Gastrocnemius medialis (tissue), 4 donors: Measurements from ENCODE around the gene OPN4.

ENCODE experiments used
- CTCF ChIP-seq, 5 experiments: fragments of 450-650 bp in 3 of 5; fragments of 200-600 bp in 2 of 5; sonication (generic) in 2 of 5; IDR thresholded peaks in 4 of 5; conservative IDR thresholded peaks in 1 of 5; 1 replicate in 4 of 5; 2 replicates in 1 of 5; pipeline ENCODE4 v1.5.1; 2016 to 2019; ENCODE audit warnings: antibody characterized with exemption in 5 of 5, mild to moderate bottlenecking in 3 of 5, moderate library complexity in 3 of 5
- POLR2A ChIP-seq, 2 donors: fragments of 450-650 bp; IDR thresholded peaks; one replicate each; pipeline ENCODE4 v1.6.1; 2017; ENCODE audit warnings: antibody characterized with exemption in 2 of 2, mild to moderate bottlenecking in 2 of 2, moderate library complexity in 2 of 2

DNA sequence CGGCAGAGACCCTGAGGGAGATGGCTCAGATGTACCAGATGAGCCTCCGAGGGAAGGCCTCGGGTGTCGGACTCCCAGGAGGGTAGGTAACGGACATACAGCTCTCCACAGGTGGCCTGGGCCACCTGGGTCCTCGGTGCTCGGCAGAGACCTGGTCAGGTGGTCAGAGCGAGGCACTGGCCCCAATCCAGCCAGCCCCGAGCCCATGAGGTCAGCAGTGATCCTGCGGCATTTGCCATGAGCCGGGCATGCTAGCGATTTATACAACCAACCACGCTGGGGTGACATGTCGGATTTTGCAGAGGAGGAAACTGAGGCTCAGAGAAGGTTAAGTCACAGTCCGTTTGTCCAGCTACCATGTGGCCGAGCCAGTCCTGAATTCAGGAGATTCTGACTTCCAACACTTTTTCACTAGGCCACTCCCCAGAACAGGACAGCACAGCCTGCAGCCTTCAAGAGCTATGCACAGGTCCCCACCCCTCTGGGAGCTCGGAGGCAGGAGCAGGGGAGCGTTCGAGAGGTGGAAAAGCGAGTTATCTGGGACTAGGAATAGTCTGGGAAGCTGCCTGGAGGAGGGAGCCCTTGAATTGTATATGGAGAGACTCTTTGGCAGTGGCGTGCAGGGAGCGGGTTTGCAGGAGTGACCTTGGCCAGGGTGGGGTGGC is 27.5 kb downstream of the OPN4 start:
- no peak for TF ChIP-seq POLR2A (IDR thresholded peaks at IDR 0.05)
- no peak for TF ChIP-seq CTCF (IDR thresholded peaks at IDR 0.05 in 4 of 5, conservative IDR thresholded peaks at IDR 0.05 in 1 of 5)
